PC-3 (cell line): ENCODE results near the gene LIN9. TPM values are rescaled to one million over a fixed set of nuclear protein-coding genes. Genes with fewer than 3 reads are reported as not detected.

ENCODE experiments used
- ATAC-seq: fragments of 200-7000 bp; cut with Tn5 transposase; 2 replicates; pipeline ENCODE4 v1.9.1; 2020; ENCODE audit warnings: mild to moderate bottlenecking, moderate library complexity
- BruUV-seq: library from RNA; stranded (reverse); fragments of 400-500 nt; replicated peaks from 2 replicates; lab custom pipeline; 2021; lab: Mats Ljungman, UMichigan
- CTCF ChIA-PET: fragments of 300-600 bp; sonication (Branson Sonifier 250); formaldehyde crosslinking; loops from one replicate; lab custom pipeline; 2022; ENCODE audit warnings: antibody characterized with exemption; lab: Charles Lee
- POLR2A ChIA-PET: fragments of 300-600 bp; sonication (Branson Sonifier 250); formaldehyde crosslinking; loops from one replicate; lab custom pipeline; 2022; ENCODE audit warnings: antibody characterized with exemption; ENCODE audit not compliant: unreplicated experiment; lab: Charles Lee
- DNase-seq: peaks from one replicate; pipeline ENCODE4 v3.0.0-alpha.2; 2015
- H2AFZ ChIP-seq: fragments of 300-600 bp; sonication (generic); 2 replicates; pipeline ENCODE4 v1.6.0; 2016; ENCODE audit warnings: antibody characterized with exemption, low read length
- H3F3A ChIP-seq: fragments of 300-600 bp; sonication (generic); one replicate; pipeline ENCODE4 v1.6.0; 2017; ENCODE audit warnings: antibody characterized with exemption, low read length, control low read depth, mild to moderate bottlenecking; ENCODE audit not compliant: unreplicated experiment
- H3K27ac ChIP-seq: fragments of 300-600 bp; sonication (generic); 2 replicates; pipeline ENCODE4 v1.5.1; 2016; ENCODE audit warnings: mild to moderate bottlenecking, low read length
- H3K27me3 ChIP-seq: fragments of 300-600 bp; sonication (generic); 2 replicates; pipeline ENCODE4 v1.6.1; 2016; ENCODE audit warnings: low read length, mixed read lengths
- H3K36me3 ChIP-seq: fragments of 300-600 bp; sonication (generic); 2 replicates; pipeline ENCODE4 v1.6.1; 2016; ENCODE audit warnings: low read depth, mixed run types, low read length, mixed read lengths
- H3K4me1 ChIP-seq: fragments of 300-600 bp; sonication (generic); 2 replicates; pipeline ENCODE4 v1.5.1; 2016; ENCODE audit warnings: low read length; ENCODE audit not compliant: insufficient read depth
- H3K4me2 ChIP-seq: fragments of 300-600 bp; sonication (generic); 2 replicates; pipeline ENCODE4 v1.6.0; 2016; ENCODE audit warnings: low read length
- H3K4me3 ChIP-seq: fragments of 300-600 bp; sonication (generic); 2 replicates; pipeline ENCODE4 v1.5.1; 2016; ENCODE audit warnings: mild to moderate bottlenecking, low read length, mixed read lengths
- H3K79me2 ChIP-seq: fragments of 300-600 bp; sonication (generic); 2 replicates; pipeline ENCODE4 v1.6.1; 2017; ENCODE audit warnings: low read length, mixed read lengths
- H3K9ac ChIP-seq: fragments of 300-600 bp; sonication (generic); 2 replicates; pipeline ENCODE4 v1.6.0; 2016; ENCODE audit warnings: mild to moderate bottlenecking, low read length
- H3K9me2 ChIP-seq: fragments of 300-600 bp; sonication (generic); replicated peaks from 2 replicates; pipeline ENCODE4 v1.6.1; 2016; ENCODE audit warnings: mixed run types, low read length, mixed read lengths
- H3K9me3 ChIP-seq: fragments of 300-600 bp; sonication (generic); 2 replicates; pipeline ENCODE4 v1.6.1; 2016; ENCODE audit warnings: low read length, mixed read lengths
- H4K20me1 ChIP-seq: fragments of 300-600 bp; sonication (generic); 2 replicates; pipeline ENCODE4 v1.6.1; 2016; ENCODE audit warnings: low read length, mixed read lengths
- CTCF ChIP-seq: fragments of 300-600 bp; sonication (generic); conservative IDR thresholded peaks from 2 replicates; pipeline ENCODE4 v1.5.1; 2017; ENCODE audit warnings: antibody characterized with exemption, low read depth, mild to moderate bottlenecking, low read length
- EZH2 ChIP-seq: fragments of 300-600 bp; sonication (generic); IDR thresholded peaks from one replicate; pipeline ENCODE4 v1.6.1; 2017; ENCODE audit warnings: antibody characterized with exemption, mild to moderate bottlenecking, low read length; ENCODE audit not compliant: unreplicated experiment
- EZH2phosphoT487 ChIP-seq: fragments of 300-600 bp; sonication (generic); IDR thresholded peaks from 2 replicates; pipeline ENCODE4 v1.6.1; 2018; ENCODE audit warnings: mild to moderate bottlenecking, antibody characterized with exemption, low read length, borderline replicate concordance
- intact Hi-C: fragments of 100-400 bp; cut with micrococcal nuclease; formaldehyde crosslinking; loops from 2 replicates; pipeline ENCODE4 v1.9.0; 2023
- total RNA-seq: library from RNA; depleted of rRNA; stranded (reverse); fragments of >200 nt; gene quantifications from 2 replicates; pipeline ENCODE4 v1.2.3, GENCODE V29; 2014

Gene LIN9
- total RNA-seq, 1 experiment from 2014 or later: 25.3 TPM

GRCh38 chr1:226314055-226314454, 5.1 kb upstream of the LIN9 start:
- no peaks in the 10 kb centered on the region for H3K9me2 ChIP-seq
- H3K27me3 ChIP-seq: no peaks in the 10 kb centered on the region
- H2AFZ ChIP-seq: no peak overlapping the region
- TF ChIP-seq EZH2phosphoT487: no peak
- TF ChIP-seq EZH2: no peak
- H3K4me1 ChIP-seq: peaks cover 15% of the 10 kb centered on the region
- H3K4me3 ChIP-seq: no peak overlapping the region
- no peaks in the 10 kb centered on the region for H3K36me3 ChIP-seq
- intact Hi-C loops: no loop called here
- H3F3A ChIP-seq: no peaks in the 10 kb centered on the region
- DNase-seq: no peak
- H3K27ac ChIP-seq: no peak overlapping the region
- ATAC-seq: no peak
- no peak overlapping the region for H3K9ac ChIP-seq
- no peaks in the 10 kb centered on the region for H3K79me2 ChIP-seq
- ChIA-PET POLR2A (no interaction called here), CTCF (no interaction called here)
- H3K9me3 ChIP-seq: no peaks in the 10 kb centered on the region
- no TSS peak for BruUV-seq
- no peaks in the 10 kb centered on the region for H4K20me1 ChIP-seq
- H3K4me2 ChIP-seq: no peak overlapping the region

GRCh38 chr1:226312065-226312464, 3.1 kb upstream of the LIN9 start:
- Histone ChIP-seq H3K4me2 (no peak overlapping the region), H3K36me3 (no peaks in the 10 kb centered on the region), H3K79me2 (peaks cover 19% of the 10 kb centered on the region), H3K9me2 (no peaks in the 10 kb centered on the region), H3K9me3 (no peaks in the 10 kb centered on the region), H2AFZ (no peak overlapping the region), H3K27ac (no peak overlapping the region), H3K27me3 (no peaks in the 10 kb centered on the region), H3K4me1 (peaks cover 22% of the 10 kb centered on the region), H3K4me3 (no peak overlapping the region), H3K9ac (no peak overlapping the region), H4K20me1 (no peaks in the 10 kb centered on the region), H3F3A (no peaks in the 10 kb centered on the region)
- ATAC-seq (no peak), DNase-seq (no peak)
- CTCF ChIA-PET: no interaction called here
- TF ChIP-seq EZH2phosphoT487 (no peak), CTCF (no peak), EZH2 (no peak)
- BruUV-seq: no TSS peak
- POLR2A ChIA-PET: no interaction called here
- intact Hi-C loops: no loop called here

DNA sequence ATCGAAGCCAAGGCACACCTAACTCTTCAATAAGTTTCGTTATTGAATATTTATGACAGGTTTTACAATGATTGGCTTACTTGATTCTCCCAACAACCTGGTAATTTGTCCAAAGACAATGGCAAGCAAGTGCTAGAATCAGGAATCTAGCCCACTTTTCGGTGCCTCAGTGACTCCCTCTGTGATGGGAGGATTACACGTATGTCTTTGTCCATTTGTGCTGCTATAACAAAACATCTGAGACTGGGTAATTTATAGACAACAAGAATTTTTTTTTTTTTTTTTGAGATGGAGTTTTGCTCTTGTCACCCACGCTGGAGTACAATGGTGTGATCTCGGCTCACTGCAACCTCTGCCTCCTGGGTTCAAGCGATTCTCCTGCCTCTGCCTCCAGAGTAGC, 2.4 kb upstream of the LIN9 start:
- BruUV-seq: no TSS peak
- no peaks in the 10 kb centered on the region for H3K9me3 ChIP-seq
- POLR2A ChIA-PET: no interaction called here

More for the DNA sequence above, 2.4 kb upstream of the LIN9 start:
- no peak for TF ChIP-seq EZH2phosphoT487
- no peak for TF ChIP-seq CTCF
- no peak for TF ChIP-seq EZH2
- Histone ChIP-seq H3K27ac (no peak overlapping the region), H3K4me3 (no peak overlapping the region), H3K27me3 (no peaks in the 10 kb centered on the region), H3F3A (no peaks in the 10 kb centered on the region), H3K9me2 (no peaks in the 10 kb centered on the region), H3K79me2 (peaks cover 26% of the 10 kb centered on the region), H3K9ac (no peak overlapping the region), H2AFZ (no peak overlapping the region), H4K20me1 (no peaks in the 10 kb centered on the region), H3K4me2 (no peak overlapping the region), H3K36me3 (no peaks in the 10 kb centered on the region), H3K4me1 (peaks cover 22% of the 10 kb centered on the region)
- intact Hi-C loops: no loop called here
- no peak for DNase-seq
- no peak for ATAC-seq
- CTCF ChIA-PET: no interaction called here
